HG02759 (cell line): Measurements from ENCODE around the gene XKR8.

ENCODE experiments used
- ATAC-seq: cut with Tn5 transposase; IDR thresholded peaks from one replicate; pipeline ENCODE4 v1.9.1; 2021; ENCODE audit warnings: mild to moderate bottlenecking, moderate library complexity; ENCODE audit not compliant: unreplicated experiment

The XKR8 gene, protein sequence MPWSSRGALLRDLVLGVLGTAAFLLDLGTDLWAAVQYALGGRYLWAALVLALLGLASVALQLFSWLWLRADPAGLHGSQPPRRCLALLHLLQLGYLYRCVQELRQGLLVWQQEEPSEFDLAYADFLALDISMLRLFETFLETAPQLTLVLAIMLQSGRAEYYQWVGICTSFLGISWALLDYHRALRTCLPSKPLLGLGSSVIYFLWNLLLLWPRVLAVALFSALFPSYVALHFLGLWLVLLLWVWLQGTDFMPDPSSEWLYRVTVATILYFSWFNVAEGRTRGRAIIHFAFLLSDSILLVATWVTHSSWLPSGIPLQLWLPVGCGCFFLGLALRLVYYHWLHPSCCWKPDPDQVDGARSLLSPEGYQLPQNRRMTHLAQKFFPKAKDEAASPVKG

DNA sequence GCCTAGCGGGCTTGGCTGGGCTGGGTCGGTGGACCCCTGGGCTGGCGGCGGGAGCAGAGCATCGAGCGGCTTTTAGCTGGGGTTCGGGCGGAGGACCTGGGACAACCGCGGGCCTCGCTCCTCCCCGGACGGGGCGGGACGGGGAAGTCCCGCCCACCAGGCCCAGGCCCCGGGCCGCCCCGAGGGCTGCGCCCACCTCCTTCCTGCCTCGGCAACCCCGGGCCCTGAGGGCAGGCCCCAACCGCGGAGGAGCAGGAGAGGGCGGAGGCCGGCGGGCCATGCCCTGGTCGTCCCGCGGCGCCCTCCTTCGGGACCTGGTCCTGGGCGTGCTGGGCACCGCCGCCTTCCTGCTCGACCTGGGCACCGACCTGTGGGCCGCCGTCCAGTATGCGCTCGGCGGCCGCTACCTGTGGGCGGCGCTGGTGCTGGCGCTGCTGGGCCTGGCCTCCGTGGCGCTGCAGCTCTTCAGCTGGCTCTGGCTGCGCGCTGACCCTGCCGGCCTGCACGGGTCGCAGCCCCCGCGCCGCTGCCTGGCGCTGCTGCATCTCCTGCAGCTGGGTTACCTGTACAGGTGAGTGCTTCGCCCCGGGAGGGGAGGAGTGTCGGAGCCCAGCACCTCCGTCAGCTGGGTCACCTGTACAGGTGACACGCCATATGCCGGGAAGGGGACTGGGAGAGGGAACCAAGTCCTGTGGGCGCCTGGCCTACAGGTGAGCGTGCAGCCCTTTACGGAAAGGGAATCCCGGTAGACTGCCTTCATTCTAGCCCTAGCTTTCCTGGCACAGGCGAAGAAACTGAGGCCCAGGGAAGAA is at the start of gene XKR8:
XKR8 (plus strand) TSS at position 182 of the 812 bp plus-strand sequence; CDS start at position 279, 97 bp downstream.
- ATAC-seq: peak; percentile 84

DNA sequence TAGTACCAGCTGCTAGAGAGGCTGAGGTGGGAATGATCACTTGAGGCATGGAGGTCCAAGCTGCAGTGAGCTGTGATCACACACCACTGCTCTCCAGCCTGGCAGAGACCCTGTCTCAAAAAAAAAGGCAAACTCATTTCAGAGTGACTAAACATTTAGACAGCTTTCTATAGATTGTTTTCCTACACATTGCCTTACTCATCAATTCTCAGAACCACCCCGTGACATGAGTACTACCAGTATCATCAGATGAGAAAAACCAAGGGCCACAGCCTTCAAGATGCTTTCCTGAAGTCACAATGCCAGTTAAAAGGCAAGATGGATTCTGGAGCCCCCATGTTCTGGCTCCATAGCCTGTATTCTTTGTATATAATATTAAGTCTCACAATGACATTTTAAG is 47.3 kb upstream of the XKR8 start:
- no peak for ATAC-seq

DNA sequence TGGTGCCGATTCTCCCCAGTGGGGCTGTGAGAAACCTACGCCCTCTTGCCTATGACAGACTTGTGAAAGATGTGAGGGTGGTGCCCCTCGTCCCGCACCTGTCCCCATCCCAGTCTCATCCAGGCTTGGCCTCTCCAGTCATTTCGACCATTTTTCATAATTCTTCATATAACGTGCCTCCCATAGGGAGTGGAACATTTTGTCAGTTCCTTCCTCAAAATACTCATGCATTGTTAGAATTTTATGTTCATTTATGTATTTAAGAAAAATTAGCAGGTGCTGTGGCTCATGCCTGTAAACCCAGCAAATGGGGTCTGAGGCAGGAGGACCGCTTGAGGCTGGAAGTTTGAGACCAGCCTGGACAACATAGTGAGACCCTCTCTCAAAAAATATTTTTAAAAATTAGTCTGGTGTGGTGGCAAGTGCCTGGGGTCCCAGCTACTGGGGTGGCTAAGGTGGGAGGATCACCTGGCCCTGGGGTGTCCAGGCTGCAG is 44.6 kb upstream of the XKR8 start:
- ATAC-seq: no peak

DNA sequence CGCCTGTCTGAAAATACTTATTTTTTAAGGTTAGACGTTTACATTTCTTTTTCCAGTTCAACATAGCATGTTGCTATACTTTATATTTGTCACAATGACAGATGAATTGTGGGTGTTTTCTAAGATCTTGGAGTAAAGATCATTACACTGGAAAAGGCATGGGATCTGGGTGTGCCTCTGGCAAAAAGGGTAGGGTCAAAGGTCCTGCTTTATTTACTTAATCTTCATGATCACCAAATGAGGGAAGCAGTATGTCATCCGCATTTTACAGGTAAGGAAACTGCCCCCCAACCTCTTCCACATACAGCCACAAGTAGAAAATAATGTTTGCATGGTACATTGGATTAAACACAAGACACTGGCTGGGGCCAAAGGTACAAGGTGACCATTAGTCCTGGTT is 37.5 kb upstream of the XKR8 start:
- ATAC-seq: no peak

DNA sequence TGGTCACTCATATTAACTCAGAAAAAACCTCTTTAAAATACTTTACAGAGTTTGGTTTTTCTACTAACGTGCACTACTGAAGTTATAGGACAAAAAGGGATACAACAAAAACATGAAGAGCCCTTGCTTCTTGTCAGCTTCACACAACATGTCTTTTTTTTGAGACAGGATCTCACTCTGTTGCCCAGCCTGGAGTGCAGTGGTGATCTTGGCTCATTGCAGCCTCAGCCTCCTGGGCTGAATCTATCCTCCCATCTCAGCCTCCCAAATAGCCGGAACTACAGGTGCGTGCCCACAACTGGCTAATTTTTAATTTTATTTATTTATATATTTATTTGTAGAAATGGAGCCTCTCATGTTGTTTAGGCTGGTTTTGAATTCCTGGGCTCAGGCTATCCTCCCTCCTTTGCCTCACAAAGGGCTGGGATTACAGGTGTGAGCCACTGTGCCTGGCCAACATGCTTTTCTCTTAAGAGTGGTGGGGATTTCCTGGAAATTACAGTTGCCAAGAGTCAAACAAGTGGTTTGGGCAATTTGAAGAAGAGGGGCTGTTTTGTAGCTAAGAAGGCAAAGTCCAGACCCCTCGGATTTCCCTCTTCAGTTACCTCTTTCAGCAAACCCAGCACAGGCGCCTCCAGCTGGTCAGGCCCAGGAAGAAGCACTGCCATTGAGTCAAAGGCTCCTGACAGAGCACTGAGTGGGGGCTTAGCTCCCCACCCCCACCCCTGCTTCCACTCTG is 31.4 kb upstream of the XKR8 start:
- no peak for ATAC-seq

DNA sequence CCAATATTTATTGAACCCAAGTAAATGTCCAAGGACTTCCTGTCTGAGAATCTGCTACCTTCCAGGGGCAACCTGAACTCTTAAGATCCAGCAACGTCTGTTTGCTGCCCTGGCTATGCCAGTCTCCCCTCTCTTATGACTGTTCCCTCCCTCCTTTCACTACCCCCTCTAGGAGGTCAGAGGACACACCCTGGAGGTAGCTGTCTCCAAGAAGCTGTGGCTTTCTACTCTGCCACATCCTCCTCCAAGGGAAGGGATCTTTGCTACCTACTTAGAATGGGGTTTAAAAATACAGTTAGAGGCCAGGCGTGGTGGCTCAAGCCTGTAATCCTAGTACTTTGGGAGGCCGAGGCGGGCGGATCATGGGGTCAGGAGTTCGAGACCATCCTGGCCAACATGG is 28.6 kb upstream of the XKR8 start:
- no peak for ATAC-seq

DNA sequence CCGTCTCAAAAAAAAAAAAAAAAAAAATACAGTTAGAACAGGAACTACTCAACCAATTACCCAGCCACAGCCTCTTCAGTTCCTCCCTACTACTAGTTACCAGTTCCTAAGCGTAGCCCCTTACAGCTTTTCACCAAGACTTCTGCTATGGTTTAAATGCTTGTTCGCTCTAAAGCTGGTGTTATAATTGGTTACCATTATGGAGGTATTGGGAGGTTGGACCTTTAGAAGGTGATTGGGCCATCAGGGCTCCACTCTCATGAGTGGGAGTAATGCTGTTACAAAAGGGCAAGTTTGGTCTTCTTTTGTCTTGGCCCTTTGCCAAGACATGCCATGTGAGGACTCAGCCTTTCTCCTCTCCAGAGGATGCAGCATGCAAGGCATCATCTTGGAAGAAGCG is 28.0 kb upstream of the XKR8 start:
- ATAC-seq: no peak

DNA sequence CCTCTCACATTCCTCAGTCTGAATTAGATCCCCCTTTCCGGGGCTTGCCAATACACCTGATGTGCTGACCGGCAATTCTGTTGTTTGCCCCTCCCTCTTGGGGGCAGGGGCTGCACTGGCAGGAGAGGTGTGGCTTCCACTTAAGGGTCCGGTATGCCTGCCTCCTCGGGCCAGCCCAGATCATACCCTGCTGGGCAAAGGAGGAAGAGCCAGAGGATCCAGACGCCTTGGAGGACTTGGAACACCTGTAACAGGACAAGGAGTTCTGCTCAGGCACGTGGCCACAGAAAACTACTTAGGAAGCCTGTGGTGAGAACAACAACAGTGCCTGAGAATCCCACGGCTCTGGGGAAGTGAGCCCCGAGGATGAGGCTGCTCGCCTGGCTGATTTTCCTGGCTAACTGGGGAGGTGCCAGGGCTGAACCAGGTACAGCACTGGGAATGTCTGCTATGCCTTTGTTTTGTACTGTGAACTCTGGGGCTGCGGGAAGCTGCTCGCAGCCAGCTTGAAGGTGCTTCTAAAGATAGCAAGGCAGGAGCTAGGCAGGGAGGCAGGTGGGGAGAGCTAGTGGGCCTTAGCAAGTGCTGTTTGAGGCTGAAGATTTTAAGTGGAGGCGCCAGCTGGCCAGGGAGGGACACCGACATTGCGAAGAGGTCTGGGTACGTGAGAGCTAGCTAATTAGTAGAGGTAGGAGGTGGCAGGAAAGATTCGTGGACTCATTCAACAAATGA is 24.8 kb upstream of the XKR8 start, which contains the start of gene SMPDL3B:
SMPDL3B (plus strand) TSS at position 183 of the 732 bp plus-strand sequence; CDS start at position 367, 184 bp downstream.
- ATAC-seq: no peak

DNA sequence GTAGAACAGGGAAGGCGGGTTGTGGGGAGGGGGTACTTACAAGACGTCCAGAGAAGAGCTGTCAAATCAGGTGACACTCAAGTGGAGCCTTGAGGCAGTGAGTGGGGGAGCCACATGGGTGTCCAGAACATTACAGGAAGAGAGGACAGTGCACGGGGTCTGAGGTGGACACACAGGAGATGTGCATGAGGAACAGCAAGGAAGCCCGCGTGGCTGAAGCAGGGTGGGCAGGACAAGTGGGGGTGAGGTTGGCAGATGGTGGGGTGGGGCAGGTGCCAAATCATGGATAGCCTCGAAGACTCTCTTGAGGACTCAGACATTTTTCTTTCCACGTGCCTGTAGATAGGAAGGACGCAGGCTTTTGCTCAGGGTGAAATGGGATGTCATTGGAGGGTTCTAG is 24.1 kb upstream of the XKR8 start:
- ATAC-seq: no peak

DNA sequence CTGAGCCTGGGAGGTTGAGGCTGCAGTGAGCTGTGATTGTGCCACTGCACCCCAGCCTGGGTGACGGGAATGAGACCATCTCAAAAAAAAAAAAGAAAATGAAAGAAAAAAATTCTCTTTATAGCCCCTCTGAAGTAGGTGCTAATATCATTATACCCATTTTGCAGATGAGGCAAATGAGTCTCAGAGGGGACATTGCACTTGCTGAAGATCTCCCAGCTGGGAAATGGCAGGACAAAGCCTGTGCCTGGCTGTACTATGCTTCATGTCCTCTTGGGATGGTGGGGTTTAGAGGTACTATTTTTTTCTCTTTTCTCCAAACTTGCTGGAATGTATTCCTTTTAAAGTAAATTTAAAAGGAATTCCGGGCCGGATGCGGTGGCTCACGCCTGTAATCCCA is 23.4 kb upstream of the XKR8 start:
- ATAC-seq: no peak

DNA sequence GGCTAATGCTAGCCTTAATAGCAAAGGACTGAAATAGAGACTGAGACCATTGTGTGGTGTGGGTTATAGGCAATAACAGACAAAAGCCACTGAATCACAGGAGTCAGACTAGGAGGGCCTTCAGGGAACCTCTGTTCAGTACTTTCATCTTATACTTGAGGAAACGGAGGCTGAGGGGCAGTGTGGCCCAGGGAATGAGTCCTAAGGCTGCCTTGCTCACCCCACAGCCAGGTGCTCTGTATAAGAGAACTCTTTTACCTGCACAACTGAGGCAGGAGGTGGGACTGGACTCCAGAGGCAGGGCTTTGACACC is 22.3 kb upstream of the XKR8 start:
- ATAC-seq: no peak

DNA sequence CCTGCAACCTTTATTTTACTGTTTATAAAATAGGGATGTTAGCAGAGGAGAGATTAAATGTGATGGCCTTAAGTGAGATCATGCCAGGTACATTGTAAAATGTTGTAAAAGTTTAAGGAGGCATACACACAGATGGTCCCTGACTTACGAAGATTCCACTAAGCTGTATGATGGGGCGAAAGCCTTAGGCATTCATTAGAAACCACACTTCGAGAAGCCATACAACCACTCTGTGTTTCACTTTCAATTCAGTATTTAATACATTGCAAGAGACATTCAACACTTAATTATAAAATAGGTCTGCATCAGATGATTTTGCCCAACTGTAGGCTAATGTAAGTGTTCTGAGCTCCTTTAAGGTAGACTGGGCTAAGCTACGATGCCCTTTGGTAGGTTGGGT is 21.3 kb upstream of the XKR8 start:
- no peak for ATAC-seq

DNA sequence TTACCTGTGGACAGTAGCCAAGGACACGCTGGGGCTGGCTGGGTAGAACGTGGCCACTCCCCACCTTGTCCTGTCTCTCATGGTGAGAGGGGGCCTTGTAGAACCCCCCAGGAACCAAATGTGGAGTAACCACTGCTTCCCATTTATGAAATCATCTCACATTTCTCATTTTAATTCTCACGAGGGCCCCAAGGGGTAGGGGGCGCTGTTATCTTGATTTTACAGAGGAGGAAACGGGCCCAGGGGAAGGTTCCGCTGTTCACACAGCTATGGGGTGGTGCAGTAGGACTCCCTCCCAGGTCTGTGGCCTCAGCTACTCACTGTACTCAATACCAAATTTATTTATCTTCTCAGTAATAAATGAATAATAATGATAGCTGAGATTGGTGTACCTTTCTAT is 19.5 kb upstream of the XKR8 start:
- no peak for ATAC-seq

DNA sequence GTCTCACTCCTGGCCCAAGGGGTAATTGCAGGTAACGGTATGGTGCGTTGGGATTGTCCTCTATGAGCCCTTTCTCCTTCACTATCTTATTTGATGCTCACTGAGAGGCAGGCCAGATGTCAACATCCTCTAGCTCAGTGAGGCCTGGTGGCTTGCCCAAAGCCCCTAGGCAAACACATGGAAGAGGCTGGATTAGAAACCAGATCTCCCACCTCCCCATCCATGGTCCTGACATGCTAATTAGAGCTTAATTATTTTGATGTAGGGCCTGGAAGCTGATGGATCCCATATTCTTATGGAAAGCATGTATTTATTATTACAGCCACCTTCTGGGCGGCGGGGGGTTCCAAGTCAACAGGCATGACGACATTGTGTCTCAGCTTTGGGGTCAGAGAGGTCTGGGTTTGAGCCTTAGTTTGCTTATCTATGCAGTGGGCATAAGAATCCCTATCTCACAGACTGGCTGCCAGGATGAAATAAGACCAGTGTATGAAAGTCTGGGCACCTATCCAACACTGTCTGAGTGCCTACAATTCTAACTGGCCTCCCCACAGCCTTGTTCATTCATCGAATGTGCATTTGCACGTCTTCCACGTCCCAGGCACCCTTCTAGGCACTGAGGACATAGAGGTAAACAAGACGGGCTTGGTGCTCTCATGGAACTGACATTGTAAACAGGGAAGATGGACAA is 18.8 kb upstream of the XKR8 start:
- no peak for ATAC-seq

DNA sequence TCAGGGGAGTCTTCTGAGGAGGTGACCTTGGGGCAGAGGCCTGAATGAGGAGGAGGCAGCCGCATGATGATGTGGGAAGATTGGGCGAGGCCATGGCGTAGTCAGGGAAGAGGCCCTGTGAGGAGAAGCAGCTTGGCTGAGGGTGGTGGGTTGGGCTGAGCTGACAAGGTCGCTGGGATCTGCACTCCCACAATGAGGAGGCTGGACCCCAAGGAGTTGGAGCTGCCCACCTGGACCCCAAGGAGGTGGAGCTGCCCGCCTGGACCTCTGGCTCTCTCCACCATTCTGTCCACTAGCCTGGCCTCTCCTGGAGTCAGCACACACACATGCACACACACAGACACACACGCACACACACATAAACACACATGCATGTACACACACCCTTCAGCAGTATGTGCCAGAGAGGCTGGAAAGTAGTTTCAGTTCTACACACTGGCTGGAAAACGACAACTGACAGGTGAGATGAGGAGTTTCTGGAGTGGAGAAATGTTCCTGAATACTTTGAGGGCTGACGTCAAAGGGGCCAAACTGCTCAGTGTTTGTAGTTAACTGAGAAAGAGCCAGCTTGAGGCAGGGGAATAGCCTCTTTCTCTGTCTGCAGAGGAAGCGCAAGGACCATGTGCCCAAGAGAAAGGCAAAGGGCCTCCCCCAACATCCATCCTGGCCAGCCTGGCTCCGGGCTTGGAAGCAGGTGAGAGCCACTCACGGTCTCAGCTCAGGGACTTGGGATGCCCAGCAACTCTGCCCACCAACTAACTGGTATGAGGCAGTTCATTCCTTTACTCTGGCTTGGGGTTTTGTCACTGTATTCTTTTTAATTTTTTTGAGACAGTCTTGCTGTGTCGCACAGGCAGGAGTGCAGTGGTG is 17.9 kb upstream of the XKR8 start:
- no peak for ATAC-seq

DNA sequence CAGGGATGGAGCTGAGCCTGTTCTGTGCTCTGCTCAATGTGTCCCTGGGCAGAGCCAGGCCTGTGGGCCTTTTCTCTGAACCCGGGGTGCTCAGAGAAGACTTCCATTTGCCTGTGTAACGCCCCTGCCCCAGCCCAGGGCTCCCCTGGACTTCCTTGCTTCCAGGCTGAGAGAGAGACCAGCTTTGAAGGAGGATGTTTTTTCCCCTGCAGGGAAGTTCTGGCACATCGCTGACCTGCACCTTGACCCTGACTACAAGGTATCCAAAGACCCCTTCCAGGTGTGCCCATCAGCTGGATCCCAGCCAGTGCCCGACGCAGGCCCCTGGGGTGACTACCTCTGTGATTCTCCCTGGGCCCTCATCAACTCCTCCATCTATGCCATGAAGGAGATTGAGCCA is 14.8 kb upstream of the XKR8 start:
- no peak for ATAC-seq

DNA sequence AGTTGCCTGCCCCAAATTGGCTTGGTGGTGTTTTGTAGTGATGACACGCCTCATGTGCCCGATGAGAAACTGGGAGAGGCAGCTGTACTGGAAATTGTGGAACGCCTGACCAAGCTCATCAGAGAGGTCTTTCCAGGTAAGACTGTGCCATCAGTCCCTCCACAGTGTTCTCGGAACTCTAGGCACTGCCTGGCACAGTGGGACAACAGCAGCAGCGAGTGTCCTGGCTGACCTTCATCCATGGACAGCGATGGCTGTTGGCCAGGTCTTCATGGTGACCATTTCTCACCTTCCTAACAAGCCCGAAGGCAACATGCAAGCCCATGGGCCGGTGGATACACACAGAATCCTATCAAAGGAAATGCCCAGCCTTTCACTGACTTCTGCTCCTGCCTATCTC is 10.7 kb upstream of the XKR8 start:
- no peak for ATAC-seq

DNA sequence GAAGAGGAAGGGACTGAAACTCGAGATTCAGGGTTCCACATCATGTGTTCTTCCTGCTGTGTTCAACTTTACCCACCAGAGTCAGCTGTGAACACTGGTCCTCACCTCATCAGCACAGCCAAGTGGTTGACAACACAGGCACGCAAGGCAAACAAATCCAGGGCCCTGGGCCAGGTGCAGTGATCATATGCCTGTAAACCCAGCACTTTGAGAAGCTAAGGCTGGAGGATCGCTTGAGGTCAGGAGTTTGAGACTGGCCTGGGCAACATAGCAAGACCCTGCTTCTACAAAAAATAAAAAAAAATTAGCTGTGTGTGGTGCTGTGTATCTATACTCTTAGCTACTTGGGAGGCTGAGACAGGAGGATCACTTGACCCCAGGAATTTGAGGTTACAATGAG is 8.4 kb upstream of the XKR8 start:
- ATAC-seq: no peak

DNA sequence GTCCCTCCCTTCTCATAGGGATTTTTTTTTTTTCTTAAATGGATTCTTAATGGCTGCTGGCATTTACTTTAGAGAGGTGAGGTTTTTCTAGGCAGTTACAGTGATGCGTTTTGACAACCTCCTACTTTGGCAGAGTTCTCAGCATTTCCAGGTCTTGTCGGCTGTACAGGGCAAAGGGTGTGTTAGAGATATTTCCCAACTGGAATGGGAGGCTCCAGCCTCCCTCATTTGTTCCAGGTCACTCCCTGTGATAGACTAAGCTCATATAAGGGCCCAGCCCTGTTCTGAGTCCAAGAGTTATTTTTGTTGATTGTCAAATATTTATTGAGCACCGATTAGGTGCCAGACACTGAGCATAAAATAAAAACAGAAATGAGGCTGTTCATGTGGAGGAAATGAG is 7.6 kb upstream of the XKR8 start:
- no peak for ATAC-seq
